GM10248 (cell line): ENCODE measurements around the gene DIP2C.

ENCODE experiments used
- CTCF ChIA-PET: fragments of 300-600 bp; sonication (Branson Sonifier 250); formaldehyde crosslinking; extraction: SDS; loops from one replicate; lab custom pipeline; 2021; ENCODE audit warnings: antibody characterized with exemption; lab: Yijun Ruan, JAX
- POLR2A ChIA-PET: fragments of 350-650 bp; sonication (Branson Sonifier 250); formaldehyde crosslinking; extraction: SDS; loops from one replicate; lab custom pipeline; 2020; ENCODE audit warnings: antibody characterized with exemption; lab: Yijun Ruan, JAX
- DNase-seq: peaks from one replicate; pipeline ENCODE4 v3.0.0; 2012; ENCODE audit errors: extremely low spot score
- CTCF ChIP-seq: IDR thresholded peaks from 2 replicates; pipeline ENCODE4 v1.5.1; 2012; ENCODE audit warnings: mild to moderate bottlenecking, low read depth; ENCODE audit errors: extremely low read depth, missing control alignments, control extremely low read depth

Gene DIP2C

GRCh38 chr10:690372-691161, 1.1 kb upstream of the DIP2C start:
- TF ChIP-seq CTCF: no peak
- ChIA-PET CTCF (no interaction called here), POLR2A (no interaction called here)
- no peak for DNase-seq

GRCh38 chr10:689121-689451, 382 bp downstream of the DIP2C start:
- no peak for TF ChIP-seq CTCF
- ChIA-PET CTCF (no interaction called here), POLR2A (no interaction called here)
- DNase-seq: no peak

- no peak for TF ChIP-seq CTCF
- ChIA-PET CTCF (no interaction called here), POLR2A (no interaction called here)
- DNase-seq: no peak
Observed at GRCh38 chr10:688312-689120, 952 bp downstream of the DIP2C start.

- ChIA-PET POLR2A (no interaction called here), CTCF (no interaction called here)
- no peak for DNase-seq
- TF ChIP-seq CTCF: no peak
Observed at GRCh38 chr10:687583-688311, 1.7 kb downstream of the DIP2C start.

- ChIA-PET POLR2A (no interaction called here), CTCF (no interaction called here)
- no peak for TF ChIP-seq CTCF
- DNase-seq: no peak
Observed at GRCh38 chr10:686155-686931, 3.1 kb downstream of the DIP2C start.

- POLR2A ChIA-PET: no interaction called here
- DNase-seq: no peak
- TF ChIP-seq CTCF: no peak
- CTCF ChIA-PET: no interaction called here
Observed at GRCh38 chr10:685613-686012, 3.9 kb downstream of the DIP2C start.
